HG03039 (cell line): ENCODE data around the gene HSPB9.

ENCODE experiments used
- ATAC-seq: cut with Tn5 transposase; IDR thresholded peaks from one replicate; pipeline ENCODE4 v1.9.1; 2021; ENCODE audit warnings: mild to moderate bottlenecking, moderate library complexity; ENCODE audit not compliant: unreplicated experiment

The HSPB9 gene

DNA sequence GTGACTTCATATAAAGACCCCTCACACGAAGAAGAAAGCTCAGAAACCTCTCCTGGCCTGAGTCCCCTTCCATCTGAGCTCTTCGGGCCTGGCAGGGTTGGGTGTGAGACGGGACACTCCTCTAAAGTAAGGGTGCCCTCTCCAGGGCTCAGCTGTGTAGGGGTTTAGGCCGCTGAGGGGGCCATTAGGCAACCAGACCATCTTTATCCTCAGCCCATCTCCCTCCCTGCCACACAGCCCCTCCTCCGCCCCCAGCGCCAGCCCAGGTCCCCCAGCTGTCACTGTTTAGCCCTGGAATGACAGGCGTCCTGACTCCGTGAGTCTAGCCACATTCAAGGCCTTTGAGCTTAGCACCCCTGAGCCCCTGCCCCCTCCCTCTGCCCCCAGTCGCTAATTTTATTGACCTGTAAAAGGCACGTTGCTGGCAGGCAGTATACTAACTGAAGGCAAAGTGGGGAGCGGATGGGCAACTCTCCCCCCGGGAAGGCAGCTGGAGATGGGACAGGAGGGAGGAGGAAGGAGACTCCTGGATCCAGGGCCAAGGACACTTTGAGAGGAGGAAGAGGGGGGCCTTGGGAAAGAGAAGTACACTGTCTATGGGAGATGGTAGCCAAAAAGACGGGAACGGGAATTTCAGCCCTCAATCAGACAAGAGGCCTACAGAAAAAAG is 23.7 kb upstream of the HSPB9 start:
- ATAC-seq = no peak

- no peak for ATAC-seq
These were observed 20.9 kb upstream of the HSPB9 start for GRCh38 chr17:42101513-42102292.

- no peak for ATAC-seq
These were observed 19.2 kb upstream of the HSPB9 start for GRCh38 chr17:42103221-42103954.

- no peak for ATAC-seq
These were observed 18.3 kb upstream of the HSPB9 start for GRCh38 chr17:42104264-42104663.

DNA sequence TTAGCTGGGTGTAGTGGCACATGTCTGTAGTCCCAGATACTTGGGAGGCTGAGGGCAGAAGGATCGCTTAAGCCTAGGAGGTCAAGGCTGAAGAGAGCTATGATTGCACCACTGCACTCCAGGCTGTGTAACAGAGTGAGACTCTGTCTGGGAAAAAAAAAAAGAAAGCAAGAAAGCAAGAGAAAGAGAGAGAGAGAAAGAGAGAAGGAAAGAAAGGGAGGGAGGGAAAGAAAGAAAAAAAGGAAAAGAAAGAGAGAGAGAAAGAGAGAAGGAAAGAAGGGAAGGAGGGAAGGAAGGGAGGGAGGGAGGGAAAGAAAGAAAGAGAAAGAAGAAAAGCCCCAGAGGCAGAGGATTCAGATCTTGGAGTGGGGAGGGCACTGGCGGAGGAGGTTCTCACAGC is 16.6 kb upstream of the HSPB9 start:
- ATAC-seq = no peak

GRCh38 chr17:42107124-42107523 is 15.5 kb upstream of the HSPB9 start:
- no peak for ATAC-seq

DNA sequence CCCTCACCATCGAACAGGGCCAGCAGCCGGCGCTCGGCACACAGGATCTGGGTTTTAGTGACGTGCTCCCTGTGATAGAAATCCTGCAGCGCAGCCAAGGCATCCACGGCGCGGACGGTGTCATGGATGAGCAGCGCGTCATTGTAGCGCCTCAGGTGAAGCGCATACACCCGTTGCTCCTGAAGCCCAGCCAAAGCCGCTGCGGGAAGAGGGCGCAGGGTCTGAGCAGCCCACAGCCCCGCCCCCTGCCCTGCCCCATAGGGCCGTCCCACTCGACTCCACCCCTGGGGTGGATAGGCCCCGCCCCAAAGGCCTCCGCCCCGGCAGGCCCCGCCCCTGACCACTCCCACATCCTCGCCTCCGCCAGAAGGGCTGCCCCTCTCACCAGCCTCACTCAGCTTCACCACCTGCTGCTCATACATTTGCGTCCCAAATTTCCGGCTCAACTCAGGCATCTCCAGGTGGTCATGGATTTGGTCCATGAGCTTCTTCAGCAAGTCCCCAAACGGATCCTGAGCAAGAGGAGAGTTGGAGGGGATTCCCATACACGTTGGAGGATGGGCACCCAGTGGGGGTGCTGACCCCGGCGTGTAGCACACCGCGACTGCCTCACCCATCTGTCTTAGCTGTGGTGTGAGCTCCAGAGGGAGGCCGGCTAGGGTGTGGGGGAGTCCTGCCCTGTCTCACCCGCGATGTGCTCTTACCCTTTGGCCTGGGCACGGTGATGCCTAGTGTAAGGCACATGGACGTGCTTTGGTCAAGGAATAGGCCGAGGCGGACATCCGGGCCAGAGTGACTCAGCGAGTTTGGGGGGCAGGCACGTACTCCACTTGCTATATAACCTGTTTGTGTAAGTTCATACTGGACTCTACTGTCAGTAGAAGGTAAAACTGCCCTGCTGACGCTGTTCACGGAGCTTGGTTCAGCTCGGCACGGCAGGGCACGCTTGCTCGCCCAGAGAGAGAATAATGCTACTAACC is 14.7 kb upstream of the HSPB9 start:
- ATAC-seq = peak; percentile 63

DNA sequence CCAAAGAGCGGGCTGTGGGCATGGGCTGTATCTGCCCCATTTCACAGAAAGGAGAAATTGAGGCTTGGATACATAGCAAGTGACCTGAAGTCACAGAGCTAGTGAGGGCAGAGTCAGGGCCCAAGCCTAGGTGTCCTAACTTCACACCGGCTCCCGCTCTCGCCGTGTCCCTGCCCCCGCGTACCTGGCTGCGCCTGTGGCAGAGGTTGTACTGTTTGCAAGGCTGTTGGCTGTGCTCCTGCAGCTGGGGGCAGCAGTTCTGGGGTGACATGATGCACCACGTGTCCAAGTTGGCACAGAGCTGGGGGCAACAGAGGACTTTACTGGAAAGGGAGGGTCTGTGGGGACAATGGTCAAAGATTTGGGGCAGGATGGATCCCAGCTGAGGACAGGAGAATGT is 13.5 kb upstream of the HSPB9 start:
- ATAC-seq = no peak

- no peak for ATAC-seq
These were observed 12.0 kb upstream of the HSPB9 start for GRCh38 chr17:42110301-42111264.

- no peak for ATAC-seq
These were observed 11.4 kb upstream of the HSPB9 start for GRCh38 chr17:42111265-42111636.

DNA sequence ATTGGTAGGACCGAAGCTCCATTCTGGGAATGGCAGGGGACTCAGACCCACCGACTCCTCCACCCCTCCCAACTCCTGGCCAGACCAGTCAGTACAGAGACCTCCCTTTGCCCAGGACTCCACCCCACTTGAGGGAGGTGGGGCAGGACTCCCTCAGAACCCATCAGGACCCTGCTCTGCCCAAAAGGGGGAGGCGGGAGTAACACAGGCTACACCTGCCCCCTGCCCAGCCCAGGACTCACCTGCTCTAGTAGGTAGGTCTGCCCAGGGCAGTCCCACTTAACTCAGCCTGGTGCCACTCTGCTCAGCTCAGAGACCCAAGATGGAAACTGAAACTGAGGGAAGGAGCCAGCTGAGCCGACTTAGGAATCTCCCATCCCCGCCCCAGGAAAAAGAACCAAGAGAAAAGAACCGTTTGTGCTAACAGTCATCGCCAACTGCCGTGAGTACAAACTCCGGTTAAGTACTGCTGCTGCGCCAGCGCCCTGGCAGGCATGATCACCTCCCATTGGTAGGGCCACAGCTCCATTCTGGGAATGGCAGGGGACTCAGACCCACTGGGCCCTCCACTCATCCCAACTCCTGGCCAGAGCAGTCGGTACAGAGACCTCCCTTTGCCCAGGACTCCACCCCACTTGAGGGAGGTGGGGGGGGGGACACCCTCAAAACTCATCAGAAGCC is 10.6 kb upstream of the HSPB9 start:
- ATAC-seq = no peak

GRCh38 chr17:42112552-42113176 is 9.9 kb upstream of the HSPB9 start, which contains the start of gene DHX58:
Gene DHX58, minus strand, starts transcription at chr17:42112714. Its CDS starts 822 bp downstream, at chr17:42111892.
- peak; percentile 38 for ATAC-seq

DNA sequence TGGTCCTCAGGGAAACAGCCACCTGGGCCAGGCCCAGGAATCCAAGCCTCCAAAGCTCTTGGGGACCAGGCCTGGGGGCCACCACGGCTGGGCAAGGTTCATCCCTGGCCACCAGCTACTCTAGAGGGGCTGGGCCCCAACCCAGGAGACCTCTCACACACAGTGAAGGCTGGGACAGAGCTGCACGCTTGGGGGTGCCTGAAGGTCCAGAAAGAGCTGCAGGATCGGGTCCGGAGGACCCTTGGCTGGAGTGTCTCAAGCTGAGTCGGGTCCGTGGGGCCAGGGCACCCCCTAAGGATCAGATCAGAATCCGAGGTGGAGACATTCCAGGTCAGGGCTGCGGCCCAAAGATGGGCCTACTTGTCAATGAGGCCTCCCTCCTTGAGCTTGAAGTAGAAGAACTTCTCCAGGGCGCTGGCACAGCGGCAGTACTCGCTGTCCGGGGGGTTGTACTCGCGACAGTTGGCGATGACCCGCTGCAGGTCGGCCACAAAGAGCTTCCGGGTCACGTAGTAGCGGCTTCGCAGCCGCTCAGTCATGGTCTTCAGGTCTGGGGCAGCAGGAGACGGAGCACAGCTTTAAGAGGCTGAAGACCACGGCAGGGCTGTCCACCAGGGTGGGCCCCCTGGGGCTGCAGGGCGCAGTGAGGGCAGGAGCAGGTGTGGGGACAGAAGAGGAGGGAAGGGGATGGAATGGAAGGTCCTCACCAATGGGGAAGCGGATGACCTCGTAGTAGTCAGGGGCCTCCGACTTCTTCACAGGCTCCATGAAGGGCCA is 9.1 kb upstream of the HSPB9 start:
- no peak for ATAC-seq

DNA sequence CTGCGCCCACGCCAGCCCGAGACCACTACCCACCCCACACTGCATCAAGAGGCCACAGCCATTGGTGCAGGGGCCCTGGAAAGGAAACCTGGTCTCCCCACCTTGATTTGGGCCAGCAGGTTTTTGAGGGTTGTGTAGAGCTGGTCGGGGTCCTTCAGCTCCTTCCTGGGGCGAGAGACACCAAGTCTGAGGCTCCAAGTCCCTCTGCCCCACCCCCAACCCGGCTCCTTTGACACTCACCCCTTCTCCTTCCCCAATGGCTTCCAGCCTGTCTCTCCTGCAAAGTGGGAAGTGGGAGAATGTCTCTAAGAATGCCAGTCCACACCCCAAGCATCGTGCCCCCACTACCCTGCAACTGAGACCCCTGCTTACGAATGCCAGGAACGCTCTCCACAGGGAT is 8.5 kb upstream of the HSPB9 start:
- no peak for ATAC-seq

DNA sequence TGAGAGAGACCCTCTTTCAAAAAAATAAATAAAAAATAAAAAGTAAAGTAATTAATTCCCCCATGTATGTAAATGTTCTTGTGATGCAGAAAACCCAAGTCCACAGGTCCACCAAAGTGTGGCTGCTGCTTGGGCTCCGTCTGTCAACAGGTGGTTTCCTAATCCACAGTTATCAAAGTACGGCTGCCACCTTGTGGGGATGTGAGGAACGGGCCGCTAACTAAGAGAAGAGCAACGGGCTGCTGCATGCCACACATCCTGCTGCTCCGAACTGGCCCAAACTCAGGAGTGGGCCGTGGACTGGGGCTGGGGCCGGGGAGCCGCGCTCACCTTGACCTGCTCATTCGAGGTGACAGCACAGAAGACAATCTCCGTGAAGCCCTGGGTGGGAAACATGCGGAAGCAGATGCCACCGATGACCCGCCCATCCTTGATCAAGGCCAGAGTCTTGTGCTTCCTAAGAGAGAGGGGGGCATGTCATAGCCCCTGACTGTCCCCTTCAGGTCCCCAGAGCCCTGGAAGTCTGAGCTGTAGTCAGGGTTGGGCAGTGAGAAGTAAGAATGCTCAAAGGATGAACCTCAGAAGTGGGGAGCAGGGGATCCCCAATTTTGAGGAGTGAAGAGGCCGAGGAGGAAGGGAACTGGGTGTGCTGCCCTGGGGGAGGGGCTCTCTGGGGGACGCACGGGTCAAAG is 5.8 kb upstream of the HSPB9 start:
- ATAC-seq = no peak

DNA sequence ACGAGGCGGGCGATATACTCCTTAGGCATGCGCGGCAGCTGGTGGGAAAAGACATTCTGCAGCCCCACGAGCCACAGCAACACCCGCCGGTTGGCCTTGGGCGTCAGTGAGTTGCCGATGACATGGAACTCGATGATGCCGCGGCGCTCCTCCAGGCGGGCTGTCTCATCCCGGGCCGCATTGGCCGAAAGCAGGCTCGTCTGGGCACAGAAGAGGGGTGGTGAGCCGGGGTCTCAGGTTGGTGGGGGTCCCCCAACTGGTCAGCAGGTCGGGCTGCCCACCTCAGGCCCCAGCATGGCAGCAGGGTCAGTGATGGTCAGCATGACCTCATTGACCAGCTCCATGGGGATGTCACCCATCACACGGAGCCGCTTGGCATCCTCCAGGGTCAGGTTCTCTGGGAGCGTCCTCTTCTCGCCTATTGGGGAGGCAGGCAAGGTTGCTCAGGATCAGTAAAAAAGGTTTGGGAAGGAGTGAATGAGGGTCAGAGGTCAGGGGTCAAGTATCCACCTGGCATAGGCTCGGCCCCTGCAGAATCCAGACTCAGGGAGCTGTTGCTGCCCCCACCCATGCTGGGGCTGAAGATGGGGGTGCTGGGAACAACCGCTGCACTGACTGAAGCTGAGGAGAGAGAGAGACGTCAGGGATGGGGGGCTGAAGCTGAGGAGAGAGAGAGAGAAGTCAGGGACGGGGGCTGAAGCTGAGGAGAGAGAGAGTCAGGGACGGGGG is 5.0 kb upstream of the HSPB9 start:
- ATAC-seq = no peak
